DOHH2 (cell line): ENCODE data around the gene C3orf70.

Experiments used
- H3F3A ChIP-seq: fragments of 200-600 bp; sonication (generic), shearing (Covaris generic); 2 replicates; pipeline ENCODE4 v1.6.0; 2016; ENCODE audit warnings: antibody characterized with exemption, mild to moderate bottlenecking; ENCODE audit not compliant: control insufficient read depth, insufficient read depth
- H3K27ac ChIP-seq: fragments of 200-600 bp; sonication (generic); 2 replicates; pipeline ENCODE4 v1.5.1; 2014; ENCODE audit warnings: low read depth, mild to moderate bottlenecking, low read length, moderate library complexity
- H3K27me3 ChIP-seq: fragments of 200-600 bp; sonication (generic); 2 replicates; pipeline ENCODE4 v1.6.1; 2014; ENCODE audit warnings: mild to moderate bottlenecking, low read length, mixed read lengths; ENCODE audit not compliant: control insufficient read depth
- H3K36me3 ChIP-seq: fragments of 200-600 bp; sonication (generic); 2 replicates; pipeline ENCODE4 v1.6.1; 2014; ENCODE audit warnings: mild to moderate bottlenecking, low read length, moderate library complexity, mixed read lengths; ENCODE audit not compliant: control insufficient read depth
- H3K4me1 ChIP-seq: fragments of 200-600 bp; sonication (generic); 2 replicates; pipeline ENCODE4 v1.6.1; 2014; ENCODE audit warnings: mild to moderate bottlenecking, low read length, mixed read lengths; ENCODE audit not compliant: control insufficient read depth
- H3K4me2 ChIP-seq: fragments of 200-600 bp; sonication (generic); 2 replicates; pipeline ENCODE4 v1.6.0; 2014; ENCODE audit warnings: mild to moderate bottlenecking, low read length, moderate library complexity
- H3K4me3 ChIP-seq: fragments of 200-600 bp; sonication (generic); 2 replicates; pipeline ENCODE4 v1.5.1; 2014; ENCODE audit warnings: mild to moderate bottlenecking, low read length, mixed read lengths
- H3K79me2 ChIP-seq: fragments of 200-600 bp; sonication (generic); 2 replicates; pipeline ENCODE4 v1.6.1; 2014; ENCODE audit warnings: mild to moderate bottlenecking, low read length, mixed read lengths; ENCODE audit not compliant: control insufficient read depth
- H3K9me2 ChIP-seq: fragments of 200-600 bp; sonication (generic); replicated peaks from 2 replicates; pipeline ENCODE4 v1.6.1; 2014; ENCODE audit warnings: mild to moderate bottlenecking, low read length, mixed read lengths; ENCODE audit not compliant: control insufficient read depth
- H3K9me3 ChIP-seq: fragments of 200-600 bp; sonication (generic); 2 replicates; pipeline ENCODE4 v1.6.1; 2014; ENCODE audit warnings: antibody characterized with exemption, low read length, mixed read lengths; ENCODE audit not compliant: control insufficient read depth, insufficient read depth
- H4K20me1 ChIP-seq: fragments of 200-600 bp; sonication (generic); 2 replicates; pipeline ENCODE4 v1.6.0; 2014; ENCODE audit warnings: low read depth, mild to moderate bottlenecking, antibody characterized with exemption, low read length, moderate library complexity; ENCODE audit not compliant: control insufficient read depth, insufficient read depth
- EZH2phosphoT487 ChIP-seq: fragments of 200-600 bp; sonication (generic); IDR thresholded peaks from 2 replicates; pipeline ENCODE4 v1.6.1; 2017; ENCODE audit warnings: borderline replicate concordance, mild to moderate bottlenecking, antibody characterized with exemption, low read length, moderate library complexity, mixed read lengths
- TF ChIP-seq, protein P1 (sequence below): fragments of 200-600 bp; sonication (generic); IDR thresholded peaks from one replicate; pipeline ENCODE4 v1.5.1; 2014; ENCODE audit warnings: antibody characterized with exemption, mild to moderate bottlenecking, low read depth, low read length; ENCODE audit not compliant: poor library complexity, severe bottlenecking

The C3orf70 gene

DNA sequence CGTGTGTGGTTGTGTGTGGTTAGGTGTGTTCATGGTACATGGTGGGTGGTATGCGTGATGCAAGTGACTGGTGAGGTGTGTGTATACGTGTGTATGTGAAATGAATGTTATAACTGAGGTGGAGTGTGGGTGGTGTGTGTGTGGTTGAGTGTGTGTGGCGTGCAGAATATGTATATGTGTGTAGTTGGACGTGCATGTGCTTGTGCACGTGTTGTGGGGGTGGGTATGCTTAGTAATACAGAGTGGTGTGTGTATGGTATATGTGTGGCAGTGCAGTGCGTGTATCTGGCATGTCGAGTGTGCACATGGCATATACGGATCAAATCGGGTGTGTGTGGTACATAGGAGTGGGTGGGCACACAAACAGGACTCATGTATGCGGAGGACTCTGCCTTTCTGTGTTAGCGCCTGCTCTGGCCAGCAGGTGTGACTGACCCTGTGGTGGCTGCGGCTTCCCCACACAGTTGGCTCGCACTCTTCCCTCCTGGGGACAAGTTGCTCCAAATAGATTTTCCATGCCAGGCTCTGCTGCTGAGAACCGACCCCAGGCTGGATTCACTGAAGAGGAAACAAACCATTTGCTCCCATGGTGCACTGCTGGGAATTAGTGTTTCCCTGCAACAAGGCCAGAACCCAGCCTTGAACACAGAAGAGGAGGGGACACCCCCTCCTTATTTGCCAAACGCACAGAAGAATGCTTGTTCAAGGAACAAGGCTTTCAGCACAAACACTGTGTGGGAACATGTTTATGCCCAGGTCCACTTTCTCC lies 1.2 kb upstream of the C3orf70 start:
- H3K27me3 ChIP-seq, result peaks cover 45% of the 10 kb centered on the region
- H3K4me2 ChIP-seq, result no peak overlapping the region
- no peaks in the 10 kb centered on the region for H3K9me2 ChIP-seq

DNA sequence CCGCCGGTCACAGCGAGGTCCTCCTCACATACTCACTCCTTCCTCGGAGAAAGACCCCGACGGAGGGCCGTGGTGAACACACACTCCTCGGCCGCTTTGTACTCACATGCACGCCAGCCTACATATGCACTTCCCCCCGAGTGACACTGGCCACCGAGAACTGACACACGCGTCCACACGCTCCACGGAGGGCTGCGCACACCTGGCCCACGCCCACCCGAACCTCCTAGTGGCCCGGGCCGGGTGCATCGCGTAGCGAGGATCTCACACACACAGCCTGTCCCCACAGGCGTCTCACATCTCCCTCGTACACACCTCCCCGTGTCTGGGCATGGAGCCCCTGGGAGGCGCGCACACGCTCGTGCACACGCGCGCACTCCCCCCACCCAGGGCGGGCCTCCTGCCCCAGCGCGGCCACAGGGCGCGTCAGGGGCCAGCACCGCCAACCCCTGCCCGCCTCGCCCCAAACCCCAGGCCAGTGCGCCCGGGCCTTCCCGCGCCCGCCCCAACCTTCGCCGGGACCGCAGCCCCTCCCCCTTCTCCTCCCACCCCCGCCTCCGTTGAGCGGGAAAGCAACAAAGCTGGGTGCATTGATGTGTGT lies 411 bp upstream of the C3orf70 start:
- Histone ChIP-seq H3K4me1 (no peaks in the 10 kb centered on the region), H3F3A (no peaks in the 10 kb centered on the region), H3K9me3 (no peaks in the 10 kb centered on the region), H3K4me2 (peak overlapping the region; percentile 30; the same call in 1 of the 2 replicates), H3K79me2 (no peaks in the 10 kb centered on the region), H3K27me3 (peaks cover 37% of the 10 kb centered on the region), H3K27ac (no peak overlapping the region), H3K4me3 (0 out of 2 replicates have a peak overlapping the region, but pooled peaks have one; percentile 24), H3K36me3 (no peaks in the 10 kb centered on the region), H4K20me1 (no peaks in the 10 kb centered on the region), H3K9me2 (no peaks in the 10 kb centered on the region)
- TF ChIP-seq EZH2phosphoT487, result no peak
- TF ChIP-seq, protein P1, sequence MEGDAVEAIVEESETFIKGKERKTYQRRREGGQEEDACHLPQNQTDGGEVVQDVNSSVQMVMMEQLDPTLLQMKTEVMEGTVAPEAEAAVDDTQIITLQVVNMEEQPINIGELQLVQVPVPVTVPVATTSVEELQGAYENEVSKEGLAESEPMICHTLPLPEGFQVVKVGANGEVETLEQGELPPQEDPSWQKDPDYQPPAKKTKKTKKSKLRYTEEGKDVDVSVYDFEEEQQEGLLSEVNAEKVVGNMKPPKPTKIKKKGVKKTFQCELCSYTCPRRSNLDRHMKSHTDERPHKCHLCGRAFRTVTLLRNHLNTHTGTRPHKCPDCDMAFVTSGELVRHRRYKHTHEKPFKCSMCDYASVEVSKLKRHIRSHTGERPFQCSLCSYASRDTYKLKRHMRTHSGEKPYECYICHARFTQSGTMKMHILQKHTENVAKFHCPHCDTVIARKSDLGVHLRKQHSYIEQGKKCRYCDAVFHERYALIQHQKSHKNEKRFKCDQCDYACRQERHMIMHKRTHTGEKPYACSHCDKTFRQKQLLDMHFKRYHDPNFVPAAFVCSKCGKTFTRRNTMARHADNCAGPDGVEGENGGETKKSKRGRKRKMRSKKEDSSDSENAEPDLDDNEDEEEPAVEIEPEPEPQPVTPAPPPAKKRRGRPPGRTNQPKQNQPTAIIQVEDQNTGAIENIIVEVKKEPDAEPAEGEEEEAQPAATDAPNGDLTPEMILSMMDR, result no peak

More for the DNA sequence above, 1.2 kb upstream of the C3orf70 start:
- Histone ChIP-seq H3K4me1 (no peaks in the 10 kb centered on the region), H3K79me2 (no peaks in the 10 kb centered on the region), H3K9me3 (no peaks in the 10 kb centered on the region), H4K20me1 (no peaks in the 10 kb centered on the region), H3K27ac (no peak overlapping the region), H3K36me3 (no peaks in the 10 kb centered on the region), H3K4me3 (no peak overlapping the region), H3F3A (no peaks in the 10 kb centered on the region)
- TF ChIP-seq EZH2phosphoT487, result no peak
- TF ChIP-seq, protein P1, result no peak

DNA sequence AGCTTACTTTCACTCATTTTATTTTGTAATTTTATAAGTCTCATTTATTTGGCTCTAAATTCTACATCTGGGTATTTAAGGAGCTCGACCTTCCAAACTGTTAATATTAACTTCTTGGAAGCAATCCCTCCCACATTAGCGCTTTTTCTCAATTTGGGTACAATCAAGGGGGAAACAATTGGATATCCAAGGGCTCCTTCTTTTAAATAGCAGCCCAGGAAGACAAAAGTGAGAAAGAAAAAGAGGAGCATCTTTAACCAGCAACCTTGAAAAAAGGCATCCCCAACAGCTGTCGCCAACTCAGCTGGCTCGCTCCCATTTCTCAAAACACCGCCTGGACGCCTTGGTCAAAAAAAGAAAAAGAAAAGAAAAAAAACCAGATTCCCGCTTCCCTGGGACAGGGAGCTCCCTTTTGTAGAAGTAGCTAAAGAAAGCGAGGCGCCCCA lies 873 bp downstream of the C3orf70 start:
- peak overlapping the region; percentile 49 for H3K4me3 ChIP-seq
- no peaks in the 10 kb centered on the region for H3F3A ChIP-seq
- H3K79me2 ChIP-seq, result no peaks in the 10 kb centered on the region
- H3K36me3 ChIP-seq, result no peaks in the 10 kb centered on the region
- no peaks in the 10 kb centered on the region for H3K9me2 ChIP-seq
- no peaks in the 10 kb centered on the region for H3K4me1 ChIP-seq
- no peak overlapping the region for H3K27ac ChIP-seq
- TF ChIP-seq, protein P1, result no peak
- no peak for TF ChIP-seq EZH2phosphoT487
- H3K9me3 ChIP-seq, result no peaks in the 10 kb centered on the region
- H3K27me3 ChIP-seq, result peaks cover 31% of the 10 kb centered on the region
- peak overlapping the region; percentile 59 for H3K4me2 ChIP-seq
- no peaks in the 10 kb centered on the region for H4K20me1 ChIP-seq
